CD14-positive monocyte (primary cell): ENCODE results near the gene AGTPBP1. TPM values are rescaled to one million over a fixed set of nuclear protein-coding genes. Genes with fewer than 3 reads are reported as not detected.

Experiments
- DNase-seq, 3 donors: peaks; one replicate each; pipeline ENCODE4 v3.0.0-alpha.2; 2011 to 2022
- H2AFZ ChIP-seq: 2 replicates; pipeline ENCODE4 v1.6.0; 2012; ENCODE audit warnings: mild to moderate bottlenecking, low read depth, low read length, inconsistent platforms; ENCODE audit not compliant: insufficient read depth, poor library complexity, severe bottlenecking
- H3K27ac ChIP-seq, 2 donors: 1 replicate in 1 of 2; 2 replicates in 1 of 2; pipeline ENCODE4 v1.5.1; 2012 to 2013; ENCODE audit warnings: low read length in 2 of 2, control low read depth in 1 of 2, inconsistent platforms in 1 of 2, low read depth in 1 of 2, mild to moderate bottlenecking in 1 of 2
- H3K27me3 ChIP-seq, 2 donors: one replicate each; pipeline versions ENCODE4 v1.6.0 to v1.6.1; 2011 to 2013; ENCODE audit warnings: low read length in 2 of 2; ENCODE audit not compliant: control insufficient read depth in 2 of 2, insufficient read depth in 2 of 2
- H3K36me3 ChIP-seq, 2 donors: replicated peaks in 1 of 2; 1 replicate in 1 of 2; 2 replicates in 1 of 2; pipeline versions ENCODE4 v1.5.1 to v1.6.1; 2012 to 2013; ENCODE audit warnings: low read length in 2 of 2, control low read depth in 1 of 2, inconsistent platforms in 1 of 2, mild to moderate bottlenecking in 1 of 2; ENCODE audit not compliant: insufficient read depth in 2 of 2, control insufficient read depth in 1 of 2
- H3K4me1 ChIP-seq, 2 donors: 1 replicate in 1 of 2; 2 replicates in 1 of 2; pipeline versions ENCODE4 v1.5.1 to v1.6.1; 2012 to 2013; ENCODE audit warnings: low read length in 2 of 2, control low read depth in 1 of 2, inconsistent platforms in 1 of 2, mild to moderate bottlenecking in 1 of 2, moderate library complexity in 1 of 2; ENCODE audit not compliant: insufficient read depth in 2 of 2, control insufficient read depth in 1 of 2
- H3K4me2 ChIP-seq: replicated peaks from 2 replicates; pipeline ENCODE3; 2012; ENCODE audit warnings: low read length, moderate library complexity, mild to moderate bottlenecking; ENCODE audit not compliant: poor library complexity, severe bottlenecking; ENCODE audit errors: extremely low read depth
- H3K4me3 ChIP-seq, 3 experiments: fragments of 200-600 bp in 1 of 3; sonication (generic) in 1 of 3; replicated peaks in 1 of 3; 1 replicate in 2 of 3; 2 replicates in 1 of 3; pipeline ENCODE4 v1.5.1; 2011 to 2013; ENCODE audit warnings: low read length in 3 of 3, mild to moderate bottlenecking in 3 of 3, control low read depth in 2 of 3, low read depth in 2 of 3, inconsistent platforms in 1 of 3, moderate library complexity in 1 of 3
- H3K79me2 ChIP-seq: 2 replicates; pipeline ENCODE4 v1.6.0; 2012; ENCODE audit warnings: mild to moderate bottlenecking, control low read depth, inconsistent platforms, low read length, moderate library complexity; ENCODE audit not compliant: insufficient read depth
- H3K9ac ChIP-seq: 2 replicates; pipeline ENCODE4 v1.6.0; 2017; ENCODE audit warnings: low read length, mild to moderate bottlenecking; ENCODE audit not compliant: insufficient read depth, poor library complexity, severe bottlenecking
- H3K9me3 ChIP-seq, 2 donors: replicated peaks in 1 of 2; 1 replicate in 1 of 2; 2 replicates in 1 of 2; pipeline versions ENCODE4 v1.5.1 to v1.6.1; 2012 to 2013; ENCODE audit warnings: low read length in 2 of 2, control low read depth in 1 of 2; ENCODE audit not compliant: control insufficient read depth in 1 of 2, insufficient read depth in 1 of 2
- H4K20me1 ChIP-seq: 2 replicates; pipeline ENCODE4 v1.6.0; 2012; ENCODE audit warnings: mild to moderate bottlenecking, low read length, control low read depth, moderate library complexity; ENCODE audit not compliant: insufficient read depth
- H3K27ac Mint-ChIP-seq, 7 donors: one replicate each; pipeline ENCODE4 v1.8.0; 2020; ENCODE audit warnings: mild to moderate bottlenecking in 7 of 7, mixed read lengths in 7 of 7, moderate library complexity in 6 of 7, inconsistent platforms in 2 of 7
- H3K27me3 Mint-ChIP-seq, 3 donors: one replicate each; pipeline ENCODE4 v1.8.0; 2021 to 2022; ENCODE audit warnings: low read depth in 3 of 3, mild to moderate bottlenecking in 3 of 3, mixed read lengths in 3 of 3, moderate library complexity in 3 of 3, inconsistent platforms in 1 of 3
- H3K36me3 Mint-ChIP-seq, 2 donors: one replicate each; pipeline ENCODE4 v1.8.0; 2020; ENCODE audit warnings: mixed read lengths in 2 of 2, inconsistent platforms in 1 of 2, mild to moderate bottlenecking in 1 of 2
- H3K4me1 Mint-ChIP-seq: one replicate; pipeline ENCODE4 v1.8.0; 2020; ENCODE audit warnings: mild to moderate bottlenecking, mixed read lengths
- H3K4me3 Mint-ChIP-seq, 2 donors: one replicate each; pipeline ENCODE4 v1.8.0; 2020; ENCODE audit warnings: mild to moderate bottlenecking in 2 of 2, mixed read lengths in 2 of 2, moderate library complexity in 1 of 2
- H3K9me3 Mint-ChIP-seq, 7 donors: one replicate each; pipeline ENCODE4 v1.8.0; 2020 to 2022; ENCODE audit warnings: mixed read lengths in 7 of 7, mild to moderate bottlenecking in 6 of 7, moderate library complexity in 6 of 7, inconsistent platforms in 2 of 7
- CTCF ChIP-seq: fragments of 200-600 bp; IDR thresholded peaks from one replicate; pipeline ENCODE4 v1.8.0; 2022; ENCODE audit warnings: antibody characterized with exemption, mild to moderate bottlenecking
- WGBS: methylation state at CpG from one replicate; pipeline ENCODE4 v1.1.5; 2013; ENCODE audit warnings: missing lambda C conversion rate; ENCODE audit not compliant: insufficient coverage; 5-methylcytosine and 5-hydroxymethylcytosine counted together
- intact Hi-C, 2 donors: fragments of 100-400 bp; cut with micrococcal nuclease; formaldehyde crosslinking; loops; one replicate each; pipeline versions ENCODE4 v1.15.0 to v1.15.1; 2023
- polyA plus RNA-seq, 3 donors: library from polyadenylated mRNA; depleted of rRNA in 1 of 3; unstranded in 2 of 3; stranded (reverse) in 1 of 3; fragments of 300-500 nt in 2 of 3; fragments of >200 nt in 1 of 3; fragmentation: Illumina TruSeq in 2 of 3; gene quantifications; 1 replicate in 2 of 3; 2 replicates in 1 of 3; pipeline ENCODE4 v1.2.3, GENCODE V29; 2012 to 2021

Gene AGTPBP1
- polyA plus RNA-seq, 3 donors = 55.6 to 90.3 (median 77.0) TPM

GRCh38 chr9:85617141-85617670 is 124.5 kb downstream of the AGTPBP1 start:
- Histone ChIP-seq H3K4me3 (no peak overlapping the region), H3K79me2 (peaks cover 26% of the 10 kb centered on the region), H3K4me2 (no peak overlapping the region), H3K27ac (no peak overlapping the region), H4K20me1 (peaks cover 81% of the 10 kb centered on the region), H2AFZ (no peak overlapping the region), H3K4me1 (no peaks in the 10 kb centered on the region), H3K9ac (no peak overlapping the region), H3K9me3 (no peaks in the 10 kb centered on the region), H3K36me3 (peaks cover 52 to 82% of the 10 kb centered on the region in 2 donors), H3K27me3 (no peaks in the 10 kb centered on the region)
- no peak for DNase-seq
- Mint-ChIP-seq H3K27ac (no peak overlapping the region), H3K9me3 (no peaks in the 10 kb centered on the region), H3K27me3 (no peaks in the 10 kb centered on the region), H3K4me3 (no peak overlapping the region), H3K36me3 (peaks cover 46 to 61% of the 10 kb centered on the region in 2 donors), H3K4me1 (no peaks in the 10 kb centered on the region)
- WGBS = no CpG with 5 or more reads among the region's 1 CpG
- no peak for TF ChIP-seq CTCF
- intact Hi-C loops = no loop called here

GRCh38 chr9:85615792-85616191 is 126.0 kb downstream of the AGTPBP1 start:
- Mint-ChIP-seq H3K27me3 (no peaks in the 10 kb centered on the region), H3K27ac (no peak overlapping the region), H3K9me3 (no peaks in the 10 kb centered on the region), H3K36me3 (peaks cover 48 to 54% of the 10 kb centered on the region in 2 donors), H3K4me3 (no peak overlapping the region), H3K4me1 (peaks cover under 1% of the 10 kb centered on the region)
- no peak overlapping the region for H3K4me2 ChIP-seq
- no peak overlapping the region for H3K4me3 ChIP-seq
- H3K36me3 ChIP-seq = peaks cover 44 to 77% of the 10 kb centered on the region in 2 donors
- no peak for DNase-seq
- H3K9me3 ChIP-seq = no peaks in the 10 kb centered on the region
- peaks cover 31% of the 10 kb centered on the region for H3K79me2 ChIP-seq
- no peak overlapping the region for H3K27ac ChIP-seq
- H2AFZ ChIP-seq = no peak overlapping the region
- peaks cover 79% of the 10 kb centered on the region for H4K20me1 ChIP-seq
- H3K9ac ChIP-seq = no peak overlapping the region
- TF ChIP-seq CTCF = no peak
- H3K27me3 ChIP-seq = no peaks in the 10 kb centered on the region
- H3K4me1 ChIP-seq = no peaks in the 10 kb centered on the region
- intact Hi-C loops = no loop called here
- no CpG with 5 or more reads among the region's 1 CpG for WGBS
